Stimulated activated CD4-positive, alpha-beta T cell treated with anti-CD3 and anti-CD28 coated beads, TNF-alpha, amount 100 ng/mL, for 1 hour (primary cell): ENCODE data around the gene ZFAND6.

Experiments
- DNase-seq, 3 donors: peaks; one replicate each; pipeline ENCODE4 v3.0.0-alpha.2; 2020; ENCODE audit warnings: low read depth in 3 of 3, low spot score in 1 of 3

The ZFAND6 gene

GRCh38 chr15:80167936-80168335, 108.5 kb downstream of the ZFAND6 start:
- no peak for DNase-seq

- no peak for DNase-seq
Observed at GRCh38 chr15:80168421-80168820, 108.9 kb downstream of the ZFAND6 start.

GRCh38 chr15:80169768-80170357, 110.4 kb downstream of the ZFAND6 start:
- DNase-seq, result no peak

GRCh38 chr15:80170596-80170995, 111.1 kb downstream of the ZFAND6 start:
- no peak for DNase-seq

- no peak for DNase-seq
Observed at GRCh38 chr15:80171787-80172186, 112.3 kb downstream of the ZFAND6 start.

- no peak for DNase-seq
Observed at GRCh38 chr15:80172401-80172800, 112.9 kb downstream of the ZFAND6 start.

- peak; percentile 18 to 63 (median 40) for DNase-seq
Observed at GRCh38 chr15:80173022-80173759, 113.7 kb downstream of the ZFAND6 start.

GRCh38 chr15:80174017-80174746, 114.7 kb downstream of the ZFAND6 start:
- DNase-seq, result no peak

- DNase-seq, result no peak
Observed at GRCh38 chr15:80175436-80175835, 116.0 kb downstream of the ZFAND6 start.

GRCh38 chr15:80176443-80176842, 117.0 kb downstream of the ZFAND6 start:
- DNase-seq, result no peak

- no peak for DNase-seq
Observed at GRCh38 chr15:80177156-80177555, 117.7 kb downstream of the ZFAND6 start.

- no peak for DNase-seq
Observed at GRCh38 chr15:80179025-80179759, 119.7 kb downstream of the ZFAND6 start.

GRCh38 chr15:80179935-80180334, 120.5 kb downstream of the ZFAND6 start:
- no peak for DNase-seq

- DNase-seq, result no peak
Observed at GRCh38 chr15:80180468-80180867, 121.0 kb downstream of the ZFAND6 start.

GRCh38 chr15:80180986-80181385, 121.5 kb downstream of the ZFAND6 start:
- DNase-seq, result no peak

- no peak for DNase-seq
Observed at GRCh38 chr15:80182611-80183261, 123.3 kb downstream of the ZFAND6 start.

- DNase-seq, result no peak
Observed at GRCh38 chr15:80183306-80183705, 123.8 kb downstream of the ZFAND6 start.

- no peak for DNase-seq
Observed at GRCh38 chr15:80183886-80184285, 124.4 kb downstream of the ZFAND6 start.

GRCh38 chr15:80184554-80184953, 125.1 kb downstream of the ZFAND6 start:
- DNase-seq, result no peak

GRCh38 chr15:80185152-80185551, 125.7 kb downstream of the ZFAND6 start:
- no peak for DNase-seq

- no peak for DNase-seq
Observed at GRCh38 chr15:80186066-80186465, 126.6 kb downstream of the ZFAND6 start.
